ENCODE measurements around the gene RNF144A. TPM values are rescaled to one million over a fixed set of nuclear protein-coding genes. Genes with fewer than 3 reads are reported as not detected.
"Not testable (repeated sequence)": the region's sequence is repeated elsewhere in the genome, so short reads cannot be mapped to it uniquely, and the experiment has no call there.

RNF144A gene
- total RNA-seq, 1 experiment from 2014 or later, result 3.0 TPM

- POLR2A ChIA-PET, result no interaction called here
- DNase-seq, result no peak
- no peaks in the 10 kb centered on the region for H3K9me3 Mint-ChIP-seq (ENCODE audit: unreplicated experiment)
- BruUV-seq (replicated peaks), result no TSS peak
- Histone ChIP-seq H3K4me1 (no peaks in the 10 kb centered on the region), H3K9me3 (no peaks in the 10 kb centered on the region), H3K36me3 (ENCODE audit: control insufficient read depth, insufficient read depth, low read length) (no peaks in the 10 kb centered on the region), H3K27me3 (replicated peaks; ENCODE audit: control insufficient read depth, insufficient read depth, low read length) (no peaks in the 10 kb centered on the region), H3K4me3 (ENCODE audit: low read depth, low read length) (no peak overlapping the region)
- CTCF ChIA-PET, result no interaction called here
- intact Hi-C loops (cut with micrococcal nuclease; ENCODE audit: unreplicated experiment), result no loop called here
- H3K27ac Mint-ChIP-seq (ENCODE audit: unreplicated experiment), result no peak overlapping the region
- H3K27me3 Mint-ChIP-seq (ENCODE audit: insufficient read depth, unreplicated experiment), result no peaks in the 10 kb centered on the region
- no peaks in the 10 kb centered on the region for H3K4me1 Mint-ChIP-seq (ENCODE audit: low read depth, unreplicated experiment)
- no peak overlapping the region for H3K4me3 Mint-ChIP-seq (ENCODE audit: unreplicated experiment)
- H3K36me3 Mint-ChIP-seq (ENCODE audit: insufficient read depth, unreplicated experiment), result no peaks in the 10 kb centered on the region
- no peak for TF ChIP-seq CTCF (IDR thresholded peaks at IDR 0.05; ENCODE audit: insufficient read depth in 1 of 2, low read depth in 1 of 2, low read length in 1 of 2, severe bottlenecking in 1 of 2, unreplicated experiment in 1 of 2)
Observed at GRCh38 chr2:6999211-6999877, 82.1 kb downstream of the RNF144A start.

GRCh38 chr2:7001395-7001794, 84.2 kb downstream of the RNF144A start:
- H3K4me1 ChIP-seq; POLR2A ChIA-PET; H3K4me3 ChIP-seq (ENCODE audit: low read depth, low read length); CTCF ChIA-PET; H3K36me3 ChIP-seq (ENCODE audit: control insufficient read depth, insufficient read depth, low read length); H3K36me3 Mint-ChIP-seq (ENCODE audit: insufficient read depth, unreplicated experiment); DNase-seq; H3K4me1 Mint-ChIP-seq (ENCODE audit: low read depth, unreplicated experiment); H3K9me3 Mint-ChIP-seq (ENCODE audit: unreplicated experiment); H3K27me3 Mint-ChIP-seq (ENCODE audit: insufficient read depth, unreplicated experiment); BruUV-seq (replicated peaks); H3K27me3 ChIP-seq (replicated peaks; ENCODE audit: control insufficient read depth, insufficient read depth, low read length); H3K4me3 Mint-ChIP-seq (ENCODE audit: unreplicated experiment); intact Hi-C loops (cut with micrococcal nuclease; ENCODE audit: unreplicated experiment); H3K27ac Mint-ChIP-seq (ENCODE audit: unreplicated experiment); H3K9me3 ChIP-seq: not testable (repeated sequence)

GRCh38 chr2:7003895-7004294, 86.7 kb downstream of the RNF144A start:
- no TSS peak for BruUV-seq (replicated peaks)
- no peak for TF ChIP-seq CTCF (IDR thresholded peaks at IDR 0.05; ENCODE audit: insufficient read depth in 1 of 2, low read depth in 1 of 2, low read length in 1 of 2, severe bottlenecking in 1 of 2, unreplicated experiment in 1 of 2)
- no peaks in the 10 kb centered on the region for H3K36me3 Mint-ChIP-seq (ENCODE audit: insufficient read depth, unreplicated experiment)
- H3K9me3 ChIP-seq, result no peaks in the 10 kb centered on the region
- H3K27me3 Mint-ChIP-seq (ENCODE audit: insufficient read depth, unreplicated experiment), result no peaks in the 10 kb centered on the region
- no peaks in the 10 kb centered on the region for H3K9me3 Mint-ChIP-seq (ENCODE audit: unreplicated experiment)
- POLR2A ChIA-PET, result no interaction called here
- no peaks in the 10 kb centered on the region for H3K4me1 ChIP-seq
- H3K4me3 ChIP-seq (ENCODE audit: low read depth, low read length), result no peak overlapping the region
- H3K27ac Mint-ChIP-seq (ENCODE audit: unreplicated experiment), result no peak overlapping the region
- H3K27me3 ChIP-seq (replicated peaks; ENCODE audit: control insufficient read depth, insufficient read depth, low read length), result no peaks in the 10 kb centered on the region
- DNase-seq, result no peak
- H3K36me3 ChIP-seq (ENCODE audit: control insufficient read depth, insufficient read depth, low read length), result no peaks in the 10 kb centered on the region
- no peak overlapping the region for H3K4me3 Mint-ChIP-seq (ENCODE audit: unreplicated experiment)
- intact Hi-C loops (cut with micrococcal nuclease; ENCODE audit: unreplicated experiment), result no loop called here
- CTCF ChIA-PET, result no interaction called here
- no peaks in the 10 kb centered on the region for H3K4me1 Mint-ChIP-seq (ENCODE audit: low read depth, unreplicated experiment)

GRCh38 chr2:7004636-7005035, 87.4 kb downstream of the RNF144A start:
- CTCF ChIA-PET, result no interaction called here
- Mint-ChIP-seq H3K9me3 (ENCODE audit: unreplicated experiment) (no peaks in the 10 kb centered on the region), H3K27me3 (ENCODE audit: insufficient read depth, unreplicated experiment) (no peaks in the 10 kb centered on the region), H3K27ac (ENCODE audit: unreplicated experiment) (no peak overlapping the region), H3K4me3 (ENCODE audit: unreplicated experiment) (no peak overlapping the region), H3K4me1 (ENCODE audit: low read depth, unreplicated experiment) (no peaks in the 10 kb centered on the region), H3K36me3 (ENCODE audit: insufficient read depth, unreplicated experiment) (no peaks in the 10 kb centered on the region)
- Histone ChIP-seq H3K4me1 (no peaks in the 10 kb centered on the region), H3K36me3 (ENCODE audit: control insufficient read depth, insufficient read depth, low read length) (no peaks in the 10 kb centered on the region), H3K4me3 (ENCODE audit: low read depth, low read length) (no peak overlapping the region), H3K9me3 (no peaks in the 10 kb centered on the region), H3K27me3 (replicated peaks; ENCODE audit: control insufficient read depth, insufficient read depth, low read length) (no peaks in the 10 kb centered on the region)
- POLR2A ChIA-PET, result no interaction called here
- DNase-seq, result no peak
- BruUV-seq (replicated peaks), result no TSS peak
- intact Hi-C loops (cut with micrococcal nuclease; ENCODE audit: unreplicated experiment), result no loop called here
- no peak for TF ChIP-seq CTCF (IDR thresholded peaks at IDR 0.05; ENCODE audit: insufficient read depth in 1 of 2, low read depth in 1 of 2, low read length in 1 of 2, severe bottlenecking in 1 of 2, unreplicated experiment in 1 of 2)
